Subcutaneous adipose tissue (tissue), 4 donors: ENCODE results near the gene PLXNA2. TPM values are rescaled to one million over a fixed set of nuclear protein-coding genes. Genes with fewer than 3 reads are reported as not detected.

ENCODE experiments used
- CTCF ChIP-seq: fragments of 450-650 bp; IDR thresholded peaks from one replicate; pipeline ENCODE4 v1.5.1; 2016; ENCODE audit warnings: low read depth, mild to moderate bottlenecking, control low read depth, antibody characterized with exemption, moderate library complexity
- total RNA-seq, 4 donors: library from RNA; depleted of rRNA; stranded (reverse); fragments of >200 nt; gene quantifications; one replicate each; pipeline ENCODE4 v1.1.0, GENCODE V29; 2016

The PLXNA2 gene
- total RNA-seq, 4 donors from 2014 or later = 6.8 to 37.5 (median 14.3) TPM

DNA sequence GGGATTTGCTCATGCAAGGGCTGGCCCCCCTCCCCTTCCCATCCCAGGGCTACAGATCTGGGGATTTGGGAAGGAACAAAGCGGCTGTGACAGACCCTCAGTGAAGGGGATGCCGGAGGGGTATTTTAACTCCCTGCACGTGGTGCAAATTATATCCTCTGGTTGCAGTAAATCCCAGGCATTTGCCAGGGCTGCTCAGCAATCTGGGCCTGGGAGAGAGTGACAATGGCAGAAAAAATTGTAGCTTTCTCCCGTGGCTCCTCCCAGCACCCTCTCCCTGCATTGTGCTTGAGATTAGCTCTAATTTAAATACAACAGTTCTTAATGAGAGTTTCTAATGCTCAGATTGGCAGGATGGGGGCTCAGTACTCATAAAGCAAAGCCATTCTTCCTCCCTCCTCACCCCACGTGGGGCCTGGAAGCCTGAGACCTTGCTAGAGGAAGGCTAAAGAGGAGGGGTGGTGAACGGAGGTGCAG is 203.3 kb downstream of the PLXNA2 start:
- no peak for TF ChIP-seq CTCF

DNA sequence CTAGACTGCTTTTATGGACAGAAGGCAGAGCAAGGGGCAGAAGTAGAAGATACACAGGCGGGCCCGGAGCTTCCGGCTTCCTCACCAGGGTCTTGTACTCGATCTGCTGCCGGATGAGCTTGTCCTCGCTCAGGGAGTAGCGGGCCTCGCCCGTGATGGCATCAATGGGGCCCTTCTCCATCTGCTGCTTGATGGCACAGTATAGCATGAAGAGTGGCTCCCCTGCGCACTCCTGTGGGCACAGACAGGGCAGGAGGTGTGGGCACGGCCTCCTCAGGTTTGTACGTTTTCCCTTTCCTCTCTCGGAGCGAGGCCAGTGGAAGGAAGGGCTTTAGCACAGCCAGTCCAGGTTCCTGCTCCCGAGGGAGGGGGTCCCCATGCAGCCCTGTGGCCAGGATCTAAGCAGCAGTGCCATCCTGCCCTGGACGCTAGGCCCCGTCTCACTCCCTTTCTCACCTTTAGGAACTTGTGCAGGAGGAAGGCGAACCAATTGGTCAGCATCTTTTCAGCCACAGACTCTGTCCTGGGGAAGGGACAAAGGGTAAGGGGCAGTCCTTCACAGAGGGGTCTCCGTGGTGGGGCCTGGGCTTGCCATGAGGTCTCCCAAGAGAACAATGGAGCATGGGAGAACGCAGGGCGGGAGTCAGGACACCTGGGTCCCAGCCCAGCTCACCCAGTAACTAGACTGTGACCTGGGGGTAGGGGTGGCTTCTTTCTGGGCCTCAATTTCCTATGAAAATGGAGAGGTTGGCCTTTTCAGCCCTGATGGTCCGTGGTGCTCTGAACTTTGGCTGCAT is 204.4 kb downstream of the PLXNA2 start:
- TF ChIP-seq CTCF = no peak

GRCh38 chr1:208038303-208038702 is 205.9 kb downstream of the PLXNA2 start:
- TF ChIP-seq CTCF = no peak

GRCh38 chr1:208036918-208037766 is 207.0 kb downstream of the PLXNA2 start:
- no peak for TF ChIP-seq CTCF

DNA sequence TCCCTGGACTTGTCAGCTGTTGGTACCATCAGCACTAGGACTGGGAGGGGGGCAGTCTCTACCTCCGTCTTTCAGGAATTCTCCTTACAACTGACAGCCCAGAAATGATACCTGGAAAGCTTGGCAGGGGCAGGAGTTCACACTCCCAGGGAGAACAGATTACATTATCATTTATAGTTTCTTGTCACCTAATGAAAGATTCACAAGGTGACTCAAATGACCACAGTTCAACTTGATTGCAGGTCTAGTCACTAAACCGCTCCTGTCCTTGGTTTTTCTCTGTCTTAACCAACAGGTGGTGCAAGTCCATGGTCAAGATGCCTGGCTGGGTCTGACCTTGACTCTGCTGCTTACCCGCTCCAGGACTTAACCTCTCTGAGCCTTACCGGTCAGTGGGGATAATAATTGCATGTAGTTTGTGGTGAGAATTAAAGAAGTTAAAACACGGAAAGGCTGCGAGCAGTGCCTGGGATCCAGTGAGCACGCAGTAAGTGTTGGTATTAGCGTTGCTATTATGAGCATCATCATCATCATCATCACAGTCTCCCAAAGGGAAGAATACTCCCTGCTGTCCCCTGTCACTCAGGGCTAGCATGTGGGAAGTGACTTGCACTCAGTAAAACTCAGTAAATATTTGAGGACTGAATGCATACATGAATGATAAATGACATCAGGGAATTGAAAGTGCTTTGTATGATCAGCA is 207.9 kb downstream of the PLXNA2 start:
- TF ChIP-seq CTCF = no peak

GRCh38 chr1:208034135-208034534 is 210.0 kb downstream of the PLXNA2 start:
- TF ChIP-seq CTCF = no peak
